ENCODE results near the gene SYT1.

- no peak for TF ChIP-seq CTCF (IDR thresholded peaks at IDR 0.05; ENCODE audit: insufficient read depth, low read length)
- no peak for TF ChIP-seq POLR2AphosphoS5 (IDR thresholded peaks at IDR 0.05; ENCODE audit: low read depth)
- TF ChIP-seq GABPA (IDR thresholded peaks at IDR 0.05; ENCODE audit: low read depth), result no peak
These were observed 335.6 kb downstream of the SYT1 start for GRCh38 chr12:79200176-79200575.
